HG02798 (cell line): Measurements from ENCODE around the gene CCR5.

Source experiments
- ATAC-seq: cut with Tn5 transposase; IDR thresholded peaks from one replicate; pipeline ENCODE4 v1.9.1; 2021; ENCODE audit warnings: mild to moderate bottlenecking; ENCODE audit not compliant: unreplicated experiment, poor library complexity

Gene CCR5

GRCh38 chr3:46356909-46357308 is 13.8 kb upstream of the CCR5 start:
- no peak for ATAC-seq

- no peak for ATAC-seq
Measured at GRCh38 chr3:46358466-46358865, 12.3 kb upstream of the CCR5 start.

GRCh38 chr3:46359733-46360493 is 10.8 kb upstream of the CCR5 start:
- no peak for ATAC-seq

- ATAC-seq: no peak
Measured at GRCh38 chr3:46360907-46361306, 9.8 kb upstream of the CCR5 start.

GRCh38 chr3:46361408-46362283 is 9.1 kb upstream of the CCR5 start:
- ATAC-seq: no peak

GRCh38 chr3:46365041-46365440 is 5.7 kb upstream of the CCR5 start:
- ATAC-seq: no peak

GRCh38 chr3:46365737-46366524 is 4.8 kb upstream of the CCR5 start:
- ATAC-seq: no peak

GRCh38 chr3:46367811-46368210 is 2.9 kb upstream of the CCR5 start:
- ATAC-seq: no peak

- peak; percentile 59 for ATAC-seq
Measured at GRCh38 chr3:46368569-46368968, 2.2 kb upstream of the CCR5 start.

- no peak for ATAC-seq
Measured at GRCh38 chr3:46369151-46369550, 1.6 kb upstream of the CCR5 start.

- peak; percentile 61 for ATAC-seq
Measured at GRCh38 chr3:46369675-46370132, 1.0 kb upstream of the CCR5 start.

GRCh38 chr3:46371519-46372340 is 984 bp downstream of the CCR5 start:
- no peak for ATAC-seq

GRCh38 chr3:46372492-46373359 is 2.0 kb downstream of the CCR5 start:
- ATAC-seq: no peak

GRCh38 chr3:46374755-46375154 is 4.0 kb downstream of the CCR5 start:
- no peak for ATAC-seq

GRCh38 chr3:46375218-46375617 is 4.5 kb downstream of the CCR5 start:
- no peak for ATAC-seq

- ATAC-seq: no peak
Measured at GRCh38 chr3:46375814-46376213, 5.1 kb downstream of the CCR5 start.

- ATAC-seq: no peak
Measured at GRCh38 chr3:46378426-46378942, 7.7 kb downstream of the CCR5 start.

- no peak for ATAC-seq
Measured at GRCh38 chr3:46380471-46381221, 9.9 kb downstream of the CCR5 start.
